IMR-90 (cell line): ENCODE measurements around the gene ALDH8A1. TPM values are rescaled to one million over a fixed set of nuclear protein-coding genes. Genes with fewer than 3 reads are reported as not detected.

Experiments used
- ATAC-seq: fragments of 200-7000 bp; cut with Tn5 transposase; 2 replicates; pipeline ENCODE4 v1.9.1; 2020; ENCODE audit warnings: low read depth, mild to moderate bottlenecking, moderate library complexity
- BruUV-seq: library from RNA; stranded (reverse); fragments of 400-500 nt; replicated peaks from 2 replicates; lab custom pipeline; 2021; lab: Mats Ljungman, UMichigan
- CTCF ChIA-PET: fragments of 300-600 bp; formaldehyde crosslinking; extraction: SDS; loops from one replicate; lab custom pipeline; 2021; ENCODE audit warnings: antibody characterized with exemption; lab: Yijun Ruan, JAX
- POLR2A ChIA-PET: fragments of 300-600 bp; sonication (Branson Sonifier 250); formaldehyde crosslinking; loops from one replicate; lab custom pipeline; 2022; ENCODE audit warnings: antibody characterized with exemption; ENCODE audit not compliant: unreplicated experiment; lab: Charles Lee
- DNase-seq: peaks from one replicate; pipeline ENCODE4 v3.0.0; 2013
- H2AFZ ChIP-seq: replicated peaks from 2 replicates; pipeline ENCODE3; 2013; ENCODE audit warnings: low read length, mild to moderate bottlenecking; ENCODE audit not compliant: poor library complexity
- H2AK5ac ChIP-seq: 2 replicates; pipeline ENCODE4 v1.6.1; 2013; ENCODE audit warnings: low read depth, low read length, inconsistent platforms
- H2AK9ac ChIP-seq: replicated peaks from 2 replicates; pipeline ENCODE3; 2013; ENCODE audit warnings: mild to moderate bottlenecking, low read depth, low read length, moderate library complexity; ENCODE audit not compliant: poor library complexity
- H2BK120ac ChIP-seq: 2 replicates; pipeline ENCODE4 v1.6.1; 2013; ENCODE audit warnings: low read depth, low read length, inconsistent platforms
- H2BK15ac ChIP-seq: 3 replicates; pipeline ENCODE4 v1.6.1; 2013; ENCODE audit warnings: low read depth, low read length, inconsistent platforms
- H2BK20ac ChIP-seq: 2 replicates; pipeline ENCODE4 v1.6.1; 2013; ENCODE audit warnings: low read depth, mild to moderate bottlenecking, inconsistent platforms, low read length, moderate library complexity
- H2BK5ac ChIP-seq: 2 replicates; pipeline ENCODE4 v1.6.1; 2013; ENCODE audit warnings: mild to moderate bottlenecking, low read depth, low read length, inconsistent platforms; ENCODE audit not compliant: poor library complexity, severe bottlenecking
- H3K14ac ChIP-seq: replicated peaks from 2 replicates; pipeline ENCODE4 v1.6.1; 2013; ENCODE audit warnings: low read depth, low read length, inconsistent platforms
- H3K18ac ChIP-seq: 2 replicates; pipeline ENCODE4 v1.6.1; 2013; ENCODE audit warnings: low read depth, low read length, control low read depth
- H3K23ac ChIP-seq: 2 replicates; pipeline ENCODE4 v1.6.1; 2013; ENCODE audit warnings: low read depth, low read length, inconsistent platforms
- H3K27ac ChIP-seq: 2 replicates; pipeline ENCODE4 v1.5.1; 2013; ENCODE audit warnings: mild to moderate bottlenecking, control low read depth, low read length; ENCODE audit not compliant: insufficient read depth
- H3K27me3 ChIP-seq: 2 replicates; pipeline ENCODE4 v1.6.1; 2013; ENCODE audit warnings: low read length; ENCODE audit not compliant: control insufficient read depth, insufficient read depth
- H3K36me3 ChIP-seq: 2 replicates; pipeline ENCODE4 v1.6.1; 2013; ENCODE audit warnings: low read length, mixed read lengths; ENCODE audit not compliant: control insufficient read depth, insufficient read depth
- H3K4ac ChIP-seq: 2 replicates; pipeline ENCODE4 v1.6.1; 2013; ENCODE audit warnings: low read depth, low read length, inconsistent platforms
- H3K4me1 ChIP-seq: 2 replicates; pipeline ENCODE4 v1.6.1; 2013; ENCODE audit warnings: low read length, mixed read lengths; ENCODE audit not compliant: control insufficient read depth, insufficient read depth
- H3K4me2 ChIP-seq: 2 replicates; pipeline ENCODE4 v1.6.1; 2013; ENCODE audit warnings: low read depth, mild to moderate bottlenecking, control low read depth, low read length, moderate library complexity
- H3K4me3 ChIP-seq: 2 replicates; pipeline ENCODE4 v1.5.1; 2013; ENCODE audit warnings: low read depth, mild to moderate bottlenecking, control low read depth, low read length, moderate library complexity; ENCODE audit not compliant: insufficient read depth
- H3K56ac ChIP-seq: 2 replicates; pipeline ENCODE4 v1.6.1; 2013; ENCODE audit warnings: low read length, inconsistent platforms; ENCODE audit not compliant: insufficient read depth; ENCODE audit errors: extremely low read depth
- H3K79me1 ChIP-seq, 2 experiments: 2 replicates each; pipeline ENCODE4 v1.6.1; 2013; ENCODE audit warnings: low read length in 2 of 2, inconsistent platforms in 1 of 2, low read depth in 1 of 2
- H3K9ac ChIP-seq: 2 replicates; pipeline ENCODE4 v1.6.1; 2013; ENCODE audit warnings: low read depth, low read length, control low read depth
- H3K9me1 ChIP-seq: 2 replicates; pipeline ENCODE4 v1.6.1; 2013; ENCODE audit warnings: low read length, inconsistent platforms; ENCODE audit not compliant: insufficient read depth
- H3K9me3 ChIP-seq: 2 replicates; pipeline ENCODE4 v1.6.1; 2013; ENCODE audit warnings: low read length; ENCODE audit not compliant: control insufficient read depth, insufficient read depth
- H4K20me1 ChIP-seq: 2 replicates; pipeline ENCODE4 v1.6.1; 2013; ENCODE audit warnings: low read length, inconsistent platforms; ENCODE audit not compliant: insufficient read depth
- H4K5ac ChIP-seq: 2 replicates; pipeline ENCODE4 v1.6.1; 2013; ENCODE audit warnings: mild to moderate bottlenecking, low read depth, low read length, control low read depth
- H4K8ac ChIP-seq, 2 experiments: 2 replicates each; pipeline ENCODE4 v1.6.1; 2013; ENCODE audit warnings: low read depth in 2 of 2, low read length in 2 of 2, control low read depth in 1 of 2, inconsistent platforms in 1 of 2
- H4K91ac ChIP-seq: 2 replicates; pipeline ENCODE4 v1.6.1; 2013; ENCODE audit warnings: low read depth, low read length, inconsistent platforms; ENCODE audit not compliant: insufficient read depth
- BHLHE40 ChIP-seq: fragments of 150-350 bp; IDR thresholded peaks from 2 replicates; pipeline ENCODE4 v1.6.1; 2016; ENCODE audit warnings: mild to moderate bottlenecking, low read depth, low read length
- CEBPB ChIP-seq: IDR thresholded peaks from 2 replicates; pipeline ENCODE4 v1.6.1; 2012; ENCODE audit warnings: low read depth, low read length, improper control_type of control experiment
- CHD1 ChIP-seq: IDR thresholded peaks from 2 replicates; pipeline ENCODE4 v1.6.1; 2012; ENCODE audit warnings: low read depth, low read length, improper control_type of control experiment
- MXI1 ChIP-seq: IDR thresholded peaks from 2 replicates; pipeline ENCODE4 v1.6.1; 2012; ENCODE audit warnings: low read depth, mild to moderate bottlenecking, low read length, moderate library complexity, borderline replicate concordance
- POLR2A ChIP-seq: IDR thresholded peaks from 2 replicates; pipeline ENCODE4 v1.6.1; 2012; ENCODE audit warnings: mild to moderate bottlenecking, low read depth, low read length
- RCOR1 ChIP-seq: IDR thresholded peaks from 2 replicates; pipeline ENCODE4 v1.6.1; 2012; ENCODE audit warnings: mild to moderate bottlenecking, low read length, improper control_type of control experiment; ENCODE audit not compliant: insufficient replicate concordance
- RFX5 ChIP-seq: IDR thresholded peaks from 2 replicates; pipeline ENCODE4 v1.8.0; 2012; ENCODE audit warnings: low read depth, mild to moderate bottlenecking, low read length, moderate library complexity
- SMC3 ChIP-seq: fragments of 150-350 bp; IDR thresholded peaks from 2 replicates; pipeline ENCODE4 v1.6.1; 2016; ENCODE audit warnings: low read depth, mild to moderate bottlenecking, antibody characterized with exemption, low read length, moderate library complexity
- USF2 ChIP-seq: fragments of 150-350 bp; IDR thresholded peaks from 2 replicates; pipeline ENCODE4 v1.6.1; 2017; ENCODE audit warnings: mild to moderate bottlenecking, antibody characterized with exemption, low read length, low read depth
- WGBS, 2 experiments: methylation state at CpG; one replicate each; pipeline versions ENCODE4 v1.1.5 to v1.1.7; 2013; ENCODE audit warnings: missing lambda C conversion rate in 2 of 2; ENCODE audit not compliant: insufficient read length in 1 of 2; ENCODE audit errors: extremely low coverage in 2 of 2; 5-methylcytosine and 5-hydroxymethylcytosine counted together
- dilution Hi-C: fragments of 300-500 bp; cut with HindIII; formaldehyde crosslinking; loops from one replicate; pipeline ENCODE4 v1.14.3; 2018; ENCODE audit warnings: low sequenced_read_pairs; ENCODE audit not compliant: unreplicated experiment
- in situ Hi-C: fragments of 300-500 bp; cut with MboI; formaldehyde crosslinking; loops from 3 replicates; pipeline ENCODE4 v1.14.3; 2019; ENCODE audit warnings: low sequenced_read_pairs, inconsistent platforms, mixed read lengths
- intact Hi-C: fragments of 100-400 bp; cut with micrococcal nuclease; formaldehyde crosslinking; loops from 2 replicates; pipeline ENCODE4 v1.10.0; 2022
- polyA plus RNA-seq, 3 experiments: library from polyadenylated mRNA; depleted of rRNA; stranded (reverse); fragments of >200 nt; gene quantifications; 2 replicates each; pipeline ENCODE4 v1.2.3, GENCODE V29; 2012; ENCODE audit warnings: low replicate concordance in 1 of 3
- total RNA-seq: library from RNA; depleted of rRNA; stranded (reverse); fragments of >200 nt; gene quantifications from 2 replicates; pipeline ENCODE4 v1.2.3, GENCODE V29; 2012
- TF ChIP-seq, protein P1 (sequence below): fragments of 150-350 bp; IDR thresholded peaks from 2 replicates; pipeline ENCODE4 v1.6.1; 2016; ENCODE audit warnings: low read depth, mild to moderate bottlenecking, low read length, moderate library complexity, borderline replicate concordance
- TF ChIP-seq, protein P2 (sequence below): conservative IDR thresholded peaks from 2 replicates; pipeline ENCODE4 v1.5.1; 2012; ENCODE audit warnings: mild to moderate bottlenecking, low read depth, low read length, improper control_type of control experiment

The ALDH8A1 gene
- total and polyA plus RNA-seq, 2 of the 4 experiments (the other 2 are of a cell fraction): under 0.01 to 0.15 TPM

DNA sequence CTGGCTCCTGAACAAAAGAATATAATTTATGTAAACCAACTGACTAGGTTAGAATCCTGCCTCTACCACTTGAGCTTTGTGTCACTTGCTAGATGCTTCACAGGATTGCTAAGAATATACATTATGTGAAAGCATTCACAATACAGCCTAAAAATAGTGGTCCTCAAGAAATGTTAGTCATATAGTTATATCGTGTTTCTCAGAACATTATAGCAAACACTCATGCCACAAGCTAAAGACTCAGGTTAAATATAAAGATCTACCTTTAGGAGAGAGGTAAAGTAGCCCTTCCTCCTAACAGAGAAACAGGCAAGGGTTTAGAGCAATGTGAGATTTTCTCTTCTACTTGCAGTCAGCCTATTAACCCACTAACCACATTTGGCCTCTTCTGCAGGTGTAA lies 17.8 kb upstream of the ALDH8A1 start:
- in situ Hi-C loops: no loop called here

More for the DNA sequence above, 17.8 kb upstream of the ALDH8A1 start:
- H3K56ac ChIP-seq: no peak overlapping the region
- H2AFZ ChIP-seq: no peak overlapping the region
- H4K91ac ChIP-seq: no peak overlapping the region
- H3K27me3 ChIP-seq: no peaks in the 10 kb centered on the region
- H2BK20ac ChIP-seq: no peak overlapping the region
- ChIA-PET CTCF (no interaction called here), POLR2A (interaction anchor here (0.6 kb wide), 1 partner anchor 36 kb away, joined by 3 read pairs; no protein-coding TSS in a partner anchor)
- dilution Hi-C loops (no loop called here), intact Hi-C loops (no loop called here)
- no peak overlapping the region for H4K5ac ChIP-seq
- H3K4ac ChIP-seq: no peak overlapping the region
- H3K79me1 ChIP-seq: peaks cover 0 to 4% of the 10 kb centered on the region in 2 experiments; a peak in 1 of 4 replicates
- no peak for TF ChIP-seq SMC3
- no peak for TF ChIP-seq CHD1
- TF ChIP-seq USF2: no peak
- TF ChIP-seq, protein P1, sequence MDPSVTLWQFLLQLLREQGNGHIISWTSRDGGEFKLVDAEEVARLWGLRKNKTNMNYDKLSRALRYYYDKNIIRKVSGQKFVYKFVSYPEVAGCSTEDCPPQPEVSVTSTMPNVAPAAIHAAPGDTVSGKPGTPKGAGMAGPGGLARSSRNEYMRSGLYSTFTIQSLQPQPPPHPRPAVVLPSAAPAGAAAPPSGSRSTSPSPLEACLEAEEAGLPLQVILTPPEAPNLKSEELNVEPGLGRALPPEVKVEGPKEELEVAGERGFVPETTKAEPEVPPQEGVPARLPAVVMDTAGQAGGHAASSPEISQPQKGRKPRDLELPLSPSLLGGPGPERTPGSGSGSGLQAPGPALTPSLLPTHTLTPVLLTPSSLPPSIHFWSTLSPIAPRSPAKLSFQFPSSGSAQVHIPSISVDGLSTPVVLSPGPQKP: no peak
- no peak for TF ChIP-seq MXI1
- TF ChIP-seq, protein P2, sequence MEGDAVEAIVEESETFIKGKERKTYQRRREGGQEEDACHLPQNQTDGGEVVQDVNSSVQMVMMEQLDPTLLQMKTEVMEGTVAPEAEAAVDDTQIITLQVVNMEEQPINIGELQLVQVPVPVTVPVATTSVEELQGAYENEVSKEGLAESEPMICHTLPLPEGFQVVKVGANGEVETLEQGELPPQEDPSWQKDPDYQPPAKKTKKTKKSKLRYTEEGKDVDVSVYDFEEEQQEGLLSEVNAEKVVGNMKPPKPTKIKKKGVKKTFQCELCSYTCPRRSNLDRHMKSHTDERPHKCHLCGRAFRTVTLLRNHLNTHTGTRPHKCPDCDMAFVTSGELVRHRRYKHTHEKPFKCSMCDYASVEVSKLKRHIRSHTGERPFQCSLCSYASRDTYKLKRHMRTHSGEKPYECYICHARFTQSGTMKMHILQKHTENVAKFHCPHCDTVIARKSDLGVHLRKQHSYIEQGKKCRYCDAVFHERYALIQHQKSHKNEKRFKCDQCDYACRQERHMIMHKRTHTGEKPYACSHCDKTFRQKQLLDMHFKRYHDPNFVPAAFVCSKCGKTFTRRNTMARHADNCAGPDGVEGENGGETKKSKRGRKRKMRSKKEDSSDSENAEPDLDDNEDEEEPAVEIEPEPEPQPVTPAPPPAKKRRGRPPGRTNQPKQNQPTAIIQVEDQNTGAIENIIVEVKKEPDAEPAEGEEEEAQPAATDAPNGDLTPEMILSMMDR: no peak
- no peak for TF ChIP-seq RFX5
- no peak for TF ChIP-seq POLR2A
- TF ChIP-seq CEBPB: no peak
- no peak for TF ChIP-seq BHLHE40
- TF ChIP-seq RCOR1: no peak
- no peak overlapping the region for H2AK5ac ChIP-seq
- no peak overlapping the region for H3K23ac ChIP-seq
- BruUV-seq: no TSS peak
- no peak overlapping the region for H3K14ac ChIP-seq
- H3K18ac ChIP-seq: no peak overlapping the region
- ATAC-seq (no peak), DNase-seq (no peak)
- H4K20me1 ChIP-seq: no peaks in the 10 kb centered on the region
- no peak overlapping the region for H2AK9ac ChIP-seq
- H3K4me1 ChIP-seq: no peaks in the 10 kb centered on the region
- H2BK120ac ChIP-seq: no peak overlapping the region
- no peaks in the 10 kb centered on the region for H3K9me3 ChIP-seq
- H2BK15ac ChIP-seq: no peak overlapping the region
- H2BK5ac ChIP-seq: no peak overlapping the region
- WGBS, 2 experiments: no CpG with 5 or more reads among the region's 1 CpG
- no peak overlapping the region for H3K4me3 ChIP-seq
- peaks cover 7% of the 10 kb centered on the region for H3K36me3 ChIP-seq
- H3K4me2 ChIP-seq: no peak overlapping the region
- no peak overlapping the region for H3K9ac ChIP-seq
- no peaks in the 10 kb centered on the region for H3K9me1 ChIP-seq
- no peak overlapping the region for H4K8ac ChIP-seq
- H3K27ac ChIP-seq: no peak overlapping the region
